ENCODE results near the gene DYNLL2.
"Not testable (repeated sequence)": the region's sequence is repeated elsewhere in the genome, so short reads cannot be mapped to it uniquely, and the experiment has no call there.

DYNLL2 gene

DNA sequence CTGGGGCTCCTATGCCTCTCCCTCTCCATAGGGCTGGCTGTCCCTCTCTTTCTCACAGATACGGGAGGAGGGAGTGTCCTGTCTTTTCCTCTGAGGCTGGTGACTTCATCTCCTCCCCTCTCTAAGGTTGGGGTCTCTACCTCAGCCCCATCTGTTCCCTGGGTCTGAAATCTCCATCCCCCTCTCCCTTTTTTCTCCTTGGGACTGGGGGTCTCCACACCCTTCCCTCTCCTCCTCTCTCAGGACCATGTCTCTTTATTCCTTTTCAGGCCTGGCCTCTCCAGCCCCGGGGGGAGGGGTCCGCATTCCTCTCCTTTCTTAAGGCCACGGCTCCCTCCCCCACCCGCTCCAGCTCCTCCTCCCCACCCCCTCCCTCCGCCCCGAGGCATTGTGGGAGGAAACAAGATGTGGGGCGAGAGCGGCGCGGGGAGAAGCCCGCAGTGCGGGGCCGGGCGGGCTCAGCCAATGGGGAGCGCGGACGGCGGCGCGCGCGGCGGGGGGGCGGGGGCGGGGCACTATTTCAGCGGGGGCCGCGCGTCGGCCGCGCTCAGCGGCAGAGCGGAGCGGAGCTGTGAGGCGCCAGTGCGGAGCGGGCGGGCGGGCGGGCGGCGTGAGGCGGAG lies at the start of gene DYNLL2:
TSS of gene DYNLL2 (plus strand) at position 550 of the 621 bp plus-strand sequence. CDS start 3,672 bp downstream, outside the sequence.
- peak; percentile 87 for DNase-seq (ENCODE audit: low read depth, low spot score)

DNA sequence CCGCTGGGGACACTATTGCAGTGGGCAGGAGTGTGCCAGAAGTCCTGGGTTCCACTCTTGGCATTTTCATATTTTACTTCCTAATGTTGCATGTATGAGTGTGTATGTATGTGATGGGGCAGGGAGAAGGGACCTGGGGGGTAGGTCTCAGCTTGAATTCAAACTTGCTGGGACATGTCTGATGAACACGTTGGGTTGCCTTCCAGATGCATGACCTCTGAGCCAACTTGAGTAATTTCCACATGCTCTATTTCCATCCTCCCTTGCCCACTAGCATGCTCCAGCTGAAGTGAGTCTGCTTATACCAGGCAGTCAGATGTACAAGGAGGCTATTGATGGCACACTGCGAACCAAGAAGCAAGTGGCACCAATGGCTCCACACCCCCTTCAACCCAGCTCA lies 43.2 kb upstream of the DYNLL2 start:
- DNase-seq (ENCODE audit: low read depth, low spot score) = no peak

DNA sequence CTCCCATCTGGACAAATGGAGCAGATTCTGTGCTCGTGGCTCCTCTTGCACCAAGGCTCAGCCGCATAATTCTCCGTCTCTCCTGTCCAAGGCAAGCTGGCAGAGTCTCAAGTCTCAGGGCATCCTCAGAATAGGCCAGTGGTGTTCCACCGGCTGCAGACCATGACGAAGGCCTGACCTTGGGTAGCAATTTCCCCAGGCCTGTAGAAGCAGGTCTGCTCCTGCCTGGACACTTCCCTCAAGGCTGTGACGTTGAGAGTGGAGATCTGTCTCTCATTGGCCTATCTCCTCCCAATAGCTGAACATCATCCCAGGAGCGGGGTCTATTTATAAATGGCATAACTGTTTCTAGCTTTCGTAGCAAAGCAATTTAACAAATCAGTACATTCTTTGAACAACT lies 42.8 kb upstream of the DYNLL2 start:
- no peak for DNase-seq (ENCODE audit: low read depth, low spot score)

DNA sequence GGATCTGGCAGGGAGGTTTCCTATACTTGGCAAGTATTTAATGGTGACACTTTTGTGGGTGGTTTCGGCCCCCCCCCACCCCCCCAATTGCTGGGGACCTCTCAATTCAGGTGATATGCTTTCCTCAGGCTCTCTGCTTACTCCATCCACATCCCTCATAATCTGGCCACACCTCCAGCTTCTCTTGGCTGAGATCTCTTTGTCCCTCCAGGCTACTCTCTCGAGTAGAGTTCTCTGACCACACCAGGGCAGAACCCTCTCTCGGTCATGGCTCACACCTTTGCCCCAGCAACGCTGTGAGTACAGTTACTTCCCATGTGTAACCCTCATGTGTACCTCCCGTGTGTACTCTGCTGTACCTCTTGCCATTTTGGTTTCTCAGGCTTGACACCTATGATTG lies 42.1 kb upstream of the DYNLL2 start:
- no peak for DNase-seq (ENCODE audit: low read depth, low spot score)

DNA sequence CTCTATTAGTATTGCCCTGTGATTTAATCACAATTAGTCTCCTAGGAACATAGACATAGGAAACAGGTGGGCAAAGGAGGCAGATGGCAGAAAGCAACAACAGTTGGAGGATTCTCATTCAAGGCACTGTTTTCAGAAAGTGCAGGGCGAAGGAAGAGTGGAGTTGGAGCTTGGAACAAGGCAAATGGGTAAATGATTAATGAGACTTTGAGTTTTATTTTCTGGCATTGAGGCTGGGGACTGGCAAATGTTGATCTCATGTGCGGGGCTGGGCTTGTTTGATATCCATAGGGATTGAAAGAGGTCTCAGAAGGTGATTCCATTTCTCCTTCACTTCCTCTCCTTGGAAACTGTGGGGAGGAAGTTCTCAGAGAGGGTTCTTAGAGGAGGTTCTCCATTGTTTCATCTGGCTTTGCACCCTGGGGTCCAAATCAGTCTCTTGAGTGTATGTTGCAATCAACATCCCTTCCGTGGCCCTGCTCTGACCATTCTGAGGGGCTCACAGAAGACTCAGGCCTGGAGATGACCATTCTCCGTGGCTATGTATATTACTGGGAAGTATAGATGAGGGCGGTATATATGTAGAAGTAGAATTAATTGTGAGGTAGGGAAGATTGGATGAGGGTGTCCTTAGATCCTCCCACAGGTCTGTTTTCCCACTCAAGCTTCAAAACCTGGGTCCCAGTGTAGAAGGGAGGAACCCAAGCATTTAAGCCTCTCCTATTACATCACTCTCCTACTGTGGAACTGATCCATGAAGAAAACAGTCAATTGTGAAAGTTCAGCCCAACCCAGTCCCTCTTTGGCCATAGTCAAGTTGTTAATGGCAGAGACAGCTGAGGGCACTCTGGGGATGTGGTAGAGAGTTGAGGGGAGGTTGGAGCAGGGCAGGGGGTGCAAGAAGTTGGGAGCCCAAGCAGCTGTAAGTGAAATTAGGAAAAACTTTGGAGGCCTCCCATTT lies 39.7 kb upstream of the DYNLL2 start:
- DNase-seq (ENCODE audit: low read depth, low spot score) = no peak

DNA sequence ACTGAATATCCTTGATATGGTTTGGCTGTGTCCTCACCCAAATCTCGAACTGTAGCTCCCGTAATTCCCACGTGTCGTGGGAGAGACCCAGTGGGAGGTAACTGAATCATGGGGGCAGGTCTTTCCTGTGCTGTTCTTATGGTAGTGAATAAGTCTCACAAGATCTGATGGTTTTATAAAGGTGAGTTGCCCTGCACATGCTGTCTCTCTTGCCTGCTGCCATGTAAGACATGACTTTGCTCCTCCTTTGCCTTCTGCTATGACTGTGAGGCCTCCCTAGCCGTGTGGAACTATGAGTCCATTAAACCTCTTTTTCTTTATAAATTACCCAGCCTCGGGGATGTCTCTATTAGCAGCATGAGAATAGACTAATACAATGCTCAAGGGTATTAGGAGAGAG lies 39.0 kb upstream of the DYNLL2 start:
- DNase-seq (ENCODE audit: low read depth, low spot score) = not testable (repeated sequence)

DNA sequence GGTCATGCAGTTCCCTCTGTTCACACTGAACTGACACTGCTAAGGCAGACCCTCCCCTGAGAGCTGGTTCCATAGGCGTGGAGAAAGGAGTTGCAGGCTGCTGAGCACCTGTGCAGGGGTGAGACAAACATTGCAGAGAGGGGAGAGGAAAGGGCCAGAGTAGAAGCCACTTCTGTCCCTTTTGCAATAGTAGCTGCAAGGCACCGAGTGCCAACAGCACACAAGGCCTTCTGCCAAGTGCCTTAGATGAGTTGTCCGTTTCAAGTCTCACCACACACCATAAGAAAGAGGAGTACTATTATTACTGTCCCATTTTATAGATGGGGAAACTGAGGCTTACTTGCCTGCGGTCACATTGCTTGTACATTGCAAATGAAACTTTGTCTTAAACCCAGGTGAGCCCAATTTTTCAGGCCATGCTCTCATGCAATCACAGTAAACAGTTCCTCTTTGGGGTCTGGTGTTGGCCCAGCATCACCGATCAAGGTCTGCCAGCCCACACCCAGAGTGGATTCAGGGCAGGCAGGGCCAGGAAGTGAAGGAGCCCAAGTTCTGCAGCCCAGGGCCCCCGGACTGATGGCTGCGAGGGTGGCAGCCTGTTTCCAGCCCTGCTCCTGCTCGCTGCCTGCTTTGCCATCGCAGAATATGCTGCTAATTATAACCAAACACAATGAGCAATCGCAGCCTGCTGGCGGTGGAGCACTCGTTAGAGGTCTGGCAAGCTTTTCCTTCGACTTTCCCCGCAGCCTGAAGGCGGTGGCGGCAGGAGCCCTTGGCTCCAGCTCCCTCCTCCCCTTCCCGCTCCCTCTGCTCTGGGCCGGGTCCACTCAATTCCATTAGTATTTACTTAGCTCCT lies 36.8 kb upstream of the DYNLL2 start:
- no peak for DNase-seq (ENCODE audit: low read depth, low spot score)

DNA sequence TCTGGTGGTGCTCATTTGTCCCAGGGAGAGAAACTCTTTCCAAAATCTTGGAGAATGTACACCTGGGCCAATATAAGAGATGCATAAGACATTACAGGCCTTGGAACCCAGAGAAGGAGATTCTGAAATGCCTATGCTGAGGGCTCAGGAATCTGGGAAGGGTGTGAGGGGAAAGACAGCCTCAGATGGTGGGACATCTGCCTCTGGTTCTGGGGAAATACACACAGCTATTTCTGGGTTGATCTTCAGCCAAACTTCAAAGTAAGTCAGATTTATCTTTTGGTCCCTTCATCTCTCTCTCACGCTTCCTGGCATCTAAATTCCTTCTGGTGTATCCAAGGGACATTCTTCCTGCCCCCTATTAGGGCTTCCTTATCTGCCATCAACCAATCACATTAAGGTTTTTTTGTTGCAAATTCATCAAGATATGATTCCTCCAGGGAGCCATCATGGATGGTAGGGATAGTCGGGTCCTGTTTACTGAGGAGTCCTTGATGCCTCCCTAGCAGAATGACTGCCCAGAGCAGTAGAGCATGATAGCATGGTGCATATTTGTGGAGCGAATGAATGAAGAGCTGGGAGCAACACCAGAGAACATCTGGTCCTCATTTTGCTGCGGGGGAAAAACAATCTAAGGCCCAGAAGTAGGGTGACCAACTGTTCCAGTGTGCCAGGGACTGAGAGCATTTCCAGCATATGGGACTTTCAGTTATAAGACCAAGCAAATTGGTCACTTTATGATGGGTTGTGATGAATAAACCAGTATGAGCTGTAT lies 35.7 kb upstream of the DYNLL2 start:
- no peak for DNase-seq (ENCODE audit: low read depth, low spot score)

DNA sequence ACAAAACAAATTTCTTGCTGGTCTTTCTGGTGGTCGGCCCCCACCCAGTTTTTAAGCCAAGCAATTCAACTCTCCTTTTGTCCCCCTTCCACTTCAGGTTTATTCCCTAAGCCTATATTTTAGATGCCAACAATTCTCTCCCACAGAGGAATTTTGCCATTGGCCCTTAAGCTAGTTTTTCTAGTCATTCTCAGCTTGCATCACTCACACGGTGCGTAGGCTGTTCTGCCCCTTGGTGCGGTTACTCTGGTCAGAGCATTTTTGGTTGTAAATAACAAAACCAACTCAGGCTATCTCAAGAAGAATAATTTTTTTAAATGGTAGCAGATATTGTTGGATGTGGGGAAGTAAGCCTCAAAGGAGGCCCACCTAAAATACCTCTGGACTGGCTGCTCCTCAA lies 33.7 kb upstream of the DYNLL2 start:
- DNase-seq (ENCODE audit: low read depth, low spot score) = no peak

DNA sequence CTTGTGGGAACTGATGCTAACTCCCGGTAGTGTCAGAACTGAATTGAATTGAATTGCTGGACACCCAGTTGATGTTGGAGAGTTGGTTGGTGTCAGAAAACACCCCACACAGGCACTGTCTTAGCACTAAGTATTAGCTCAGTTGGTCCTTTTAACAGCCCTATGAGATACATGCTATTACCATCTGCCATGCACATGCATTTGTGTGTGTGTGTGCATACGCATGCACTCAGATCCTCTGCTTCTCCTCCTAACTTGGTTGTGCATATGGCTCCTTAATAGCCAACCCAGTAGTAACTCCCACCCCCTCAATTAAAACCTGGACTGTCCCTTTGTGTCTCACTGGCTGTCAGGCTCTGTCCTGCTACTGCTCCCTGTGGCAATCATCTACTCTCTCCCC lies 32.3 kb upstream of the DYNLL2 start:
- no peak for DNase-seq (ENCODE audit: low read depth, low spot score)

DNA sequence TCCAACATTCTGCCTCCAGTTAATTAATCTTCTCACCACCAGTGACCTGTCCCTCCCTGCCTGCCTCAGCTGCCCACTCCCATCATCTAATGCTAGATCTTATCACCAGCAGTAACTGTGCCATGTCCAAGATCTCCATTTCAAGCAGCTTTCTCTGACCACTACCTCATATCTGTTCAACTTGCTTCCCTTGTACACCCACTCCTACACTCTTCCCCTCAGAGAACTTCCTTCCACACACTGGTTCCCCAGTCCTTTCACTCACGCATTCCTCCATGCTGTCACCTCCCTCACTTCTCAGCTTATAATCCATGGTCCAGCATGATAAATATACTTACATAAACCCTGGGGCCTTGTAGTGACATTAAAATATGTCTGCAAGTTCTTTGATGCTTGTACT lies 31.8 kb upstream of the DYNLL2 start:
- no peak for DNase-seq (ENCODE audit: low read depth, low spot score)

DNA sequence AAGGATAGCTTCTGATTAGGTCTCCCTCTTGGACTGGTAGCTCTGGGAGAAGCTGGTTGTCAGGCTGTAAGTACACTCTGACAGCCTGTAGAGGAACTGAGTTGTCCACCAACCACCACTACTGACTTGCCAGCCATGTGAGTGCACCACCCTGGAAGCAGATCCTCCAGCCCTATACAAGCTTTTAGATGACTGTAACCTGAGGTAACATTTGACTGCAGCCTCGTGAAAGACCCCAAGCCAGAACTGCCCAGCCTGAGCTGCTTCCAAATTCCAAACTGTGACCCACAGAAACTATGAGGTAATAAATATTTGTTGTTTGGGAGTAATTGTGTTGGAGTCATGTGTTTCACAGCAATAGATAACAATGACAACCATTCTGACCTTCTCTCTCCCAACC lies 30.8 kb upstream of the DYNLL2 start:
- DNase-seq (ENCODE audit: low read depth, low spot score) = no peak

DNA sequence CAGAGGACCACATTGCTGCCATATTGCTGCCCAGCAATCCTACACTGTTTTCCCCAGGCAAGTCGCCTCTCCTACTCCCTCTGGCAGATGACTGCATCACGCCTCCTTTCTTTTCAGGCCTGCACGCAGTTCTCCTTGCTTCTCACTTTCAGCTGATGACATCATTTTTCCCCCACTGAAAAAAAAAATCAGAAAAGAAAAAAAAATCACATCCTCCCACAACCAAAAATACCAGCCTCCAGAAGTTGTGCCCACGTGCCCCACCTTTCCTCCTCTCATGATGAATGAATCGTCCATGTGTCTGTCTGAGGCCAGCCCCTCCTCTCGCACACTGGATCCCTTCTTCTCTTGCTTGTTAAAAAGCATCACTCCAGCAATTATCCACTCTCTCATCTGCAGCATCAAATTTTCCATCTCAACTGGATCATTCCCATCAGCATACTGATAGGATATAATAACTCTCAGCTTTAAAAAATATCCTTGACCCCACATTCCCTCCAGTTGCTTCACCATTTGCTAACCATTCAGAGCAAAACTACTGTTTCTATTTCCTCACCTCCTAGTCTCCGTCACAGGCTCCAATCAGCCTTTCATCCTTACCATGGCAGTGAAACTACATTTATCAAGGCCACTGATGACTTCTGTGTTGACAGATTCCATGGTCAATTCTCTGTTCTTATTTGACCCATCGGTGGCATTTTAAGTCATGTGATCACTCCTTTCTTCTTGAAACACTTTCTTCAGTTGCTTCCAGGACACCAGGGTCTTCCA lies 30.1 kb upstream of the DYNLL2 start:
- DNase-seq (ENCODE audit: low read depth, low spot score) = no peak

DNA sequence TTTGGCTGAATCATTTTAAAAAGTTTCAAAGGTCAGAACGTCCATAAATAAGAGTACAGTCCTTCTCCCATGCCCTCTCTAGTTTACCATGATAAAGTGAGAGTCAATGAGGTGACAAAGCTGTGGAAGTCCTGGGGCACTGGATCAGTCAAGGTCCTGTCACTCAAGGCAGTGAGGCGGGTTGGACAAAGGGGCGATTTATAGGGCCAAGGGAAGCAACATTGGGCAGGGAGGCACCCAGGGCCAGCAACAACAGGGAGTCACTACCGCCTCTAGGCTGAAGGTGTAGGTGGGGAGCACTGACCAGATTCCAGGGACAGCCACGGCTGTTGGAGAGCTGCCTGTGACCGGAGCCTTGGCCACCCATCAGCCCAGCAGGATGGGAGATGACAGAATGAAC lies 28.6 kb upstream of the DYNLL2 start:
- no peak for DNase-seq (ENCODE audit: low read depth, low spot score)

DNA sequence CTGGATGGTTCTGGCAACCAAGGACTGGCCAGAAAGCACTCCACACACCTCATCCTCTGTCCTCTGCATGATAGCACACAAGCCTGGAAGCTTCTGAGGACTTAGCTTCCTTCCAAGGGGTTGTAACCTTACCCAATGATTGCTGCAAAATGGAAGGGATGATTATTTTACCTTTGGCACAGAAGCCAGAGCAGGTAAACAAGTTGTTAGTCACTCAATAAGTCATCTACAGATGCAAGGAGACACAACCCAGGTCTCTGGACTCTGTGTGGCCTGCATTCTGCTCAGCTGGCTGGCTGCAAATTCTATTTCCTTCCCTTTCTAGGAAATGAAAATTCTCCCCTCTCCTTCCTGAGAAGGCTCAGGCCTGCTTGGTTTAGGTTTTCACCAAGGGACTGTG lies 26.7 kb upstream of the DYNLL2 start:
- DNase-seq (ENCODE audit: low read depth, low spot score) = no peak

DNA sequence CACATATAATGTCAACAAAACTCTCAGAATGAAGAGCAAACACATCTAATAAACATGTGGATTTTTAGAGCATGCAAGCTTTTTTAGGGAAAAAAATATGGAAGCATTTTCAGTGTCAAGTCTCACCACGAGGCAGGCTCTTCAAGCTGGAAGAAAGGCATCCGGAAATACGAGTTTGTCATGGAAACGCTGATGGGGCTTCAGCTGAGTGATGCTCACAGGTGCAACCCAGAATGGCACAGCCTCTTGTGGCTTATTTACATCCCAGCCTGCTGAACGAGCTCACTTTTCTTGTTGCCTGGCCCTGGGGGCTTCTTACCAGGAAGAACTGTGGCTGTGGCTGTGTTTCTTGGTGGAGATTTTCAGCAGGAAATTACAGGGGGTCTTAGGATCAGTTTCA lies 24.1 kb upstream of the DYNLL2 start:
- no peak for DNase-seq (ENCODE audit: low read depth, low spot score)

DNA sequence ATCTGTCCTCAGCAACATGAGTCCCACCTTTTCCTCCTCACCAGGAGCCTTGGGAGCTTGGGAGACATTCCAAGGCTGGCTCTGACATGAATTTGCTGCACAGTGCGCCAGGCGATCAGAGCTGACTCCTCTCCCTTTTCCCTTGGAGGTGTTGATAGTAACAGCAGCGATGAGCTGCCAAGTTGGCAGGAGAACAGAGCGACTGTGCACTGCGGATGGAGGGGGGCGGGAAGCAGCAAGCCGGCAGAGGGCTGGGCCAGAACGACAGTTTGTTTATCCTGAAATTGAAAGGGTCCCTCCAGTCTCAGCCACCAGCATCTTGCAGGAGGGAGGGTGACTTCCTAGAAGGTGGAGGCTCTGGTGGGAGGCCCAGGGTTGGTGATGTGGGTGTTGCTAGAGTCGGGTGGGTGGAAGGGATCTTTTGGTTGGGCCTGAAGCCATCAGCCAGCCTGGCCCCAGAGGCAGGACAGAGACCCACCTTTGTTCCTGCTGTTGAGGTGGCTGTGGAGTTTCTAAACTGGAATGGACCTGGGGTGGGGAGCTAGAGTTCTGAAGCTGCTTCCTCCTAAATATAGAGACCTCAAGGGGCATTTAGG lies 22.5 kb upstream of the DYNLL2 start:
- no peak for DNase-seq (ENCODE audit: low read depth, low spot score)

DNA sequence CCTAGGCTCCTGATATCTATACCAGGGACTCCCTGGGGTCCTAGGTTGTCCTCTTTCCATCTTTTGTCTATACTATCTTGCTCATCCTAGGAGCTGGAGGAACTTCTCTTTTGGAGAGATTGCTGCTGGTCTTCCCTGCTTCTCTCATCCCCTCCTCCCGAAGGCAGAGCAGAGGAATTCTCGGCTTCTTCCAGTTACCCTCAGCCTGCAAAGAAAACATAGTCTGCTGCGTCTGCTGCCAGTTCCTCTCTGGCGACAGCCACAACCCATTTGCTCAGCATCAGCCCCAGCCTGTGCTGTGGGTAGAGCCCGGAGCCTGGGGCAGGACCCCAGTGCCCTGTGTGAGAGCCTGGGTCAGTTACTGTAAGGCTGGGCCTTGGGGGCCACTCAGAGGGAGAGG lies 21.5 kb upstream of the DYNLL2 start:
- DNase-seq (ENCODE audit: low read depth, low spot score) = no peak

DNA sequence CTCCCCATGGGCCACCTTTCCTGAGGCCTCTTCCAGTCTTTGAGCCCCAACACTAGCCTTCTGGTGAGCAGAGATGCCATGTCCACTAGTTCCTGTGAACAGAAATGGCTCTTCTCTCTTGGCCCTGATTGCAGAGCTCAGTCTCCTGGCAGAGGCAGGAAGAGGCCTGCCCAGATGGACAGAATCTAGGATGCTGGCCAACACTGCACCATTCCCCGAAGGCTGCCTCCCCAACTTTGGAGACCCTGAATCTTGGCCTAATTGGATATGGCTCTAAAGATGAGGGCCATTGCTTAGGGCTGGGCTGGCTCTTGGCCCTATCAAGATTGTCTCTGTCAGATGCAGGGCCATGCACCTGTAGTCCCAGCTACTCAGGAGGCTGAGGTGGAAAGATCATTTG lies 18.0 kb upstream of the DYNLL2 start:
- no peak for DNase-seq (ENCODE audit: low read depth, low spot score)

DNA sequence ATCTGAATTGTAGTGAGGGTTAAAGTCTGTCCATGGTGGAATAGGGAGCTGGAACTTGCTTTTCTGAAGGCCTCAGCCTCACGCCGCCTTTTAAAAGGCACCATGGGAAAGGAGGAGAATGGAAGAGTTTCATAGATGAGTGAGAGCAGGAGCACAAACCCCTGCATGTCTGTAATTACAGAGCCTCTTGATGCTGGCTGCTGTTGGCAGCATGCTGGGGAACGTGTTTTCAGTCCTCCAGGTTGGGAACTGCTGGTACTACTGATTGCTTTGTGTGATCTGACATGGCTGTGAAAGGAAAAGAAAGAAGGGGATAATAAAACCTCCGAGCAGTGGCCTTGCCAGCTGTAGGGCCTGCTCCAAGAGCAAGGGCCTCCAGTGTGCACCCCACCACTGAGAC lies 16.8 kb upstream of the DYNLL2 start:
- no peak for DNase-seq (ENCODE audit: low read depth, low spot score)
